ENCODE results near the gene DMXL1.

DMXL1 gene

GRCh38 chr5:119048246-119048645 lies 22.6 kb upstream of the DMXL1 start:
- TF ChIP-seq, protein P1, sequence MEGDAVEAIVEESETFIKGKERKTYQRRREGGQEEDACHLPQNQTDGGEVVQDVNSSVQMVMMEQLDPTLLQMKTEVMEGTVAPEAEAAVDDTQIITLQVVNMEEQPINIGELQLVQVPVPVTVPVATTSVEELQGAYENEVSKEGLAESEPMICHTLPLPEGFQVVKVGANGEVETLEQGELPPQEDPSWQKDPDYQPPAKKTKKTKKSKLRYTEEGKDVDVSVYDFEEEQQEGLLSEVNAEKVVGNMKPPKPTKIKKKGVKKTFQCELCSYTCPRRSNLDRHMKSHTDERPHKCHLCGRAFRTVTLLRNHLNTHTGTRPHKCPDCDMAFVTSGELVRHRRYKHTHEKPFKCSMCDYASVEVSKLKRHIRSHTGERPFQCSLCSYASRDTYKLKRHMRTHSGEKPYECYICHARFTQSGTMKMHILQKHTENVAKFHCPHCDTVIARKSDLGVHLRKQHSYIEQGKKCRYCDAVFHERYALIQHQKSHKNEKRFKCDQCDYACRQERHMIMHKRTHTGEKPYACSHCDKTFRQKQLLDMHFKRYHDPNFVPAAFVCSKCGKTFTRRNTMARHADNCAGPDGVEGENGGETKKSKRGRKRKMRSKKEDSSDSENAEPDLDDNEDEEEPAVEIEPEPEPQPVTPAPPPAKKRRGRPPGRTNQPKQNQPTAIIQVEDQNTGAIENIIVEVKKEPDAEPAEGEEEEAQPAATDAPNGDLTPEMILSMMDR (IDR thresholded peaks at IDR 0.05; ENCODE audit: insufficient read depth, low read depth, low read length, missing control alignments), result no peak
- DNase-seq (ENCODE audit: low read depth), result no peak
- H3K4me3 ChIP-seq (ENCODE audit: low read depth, low read length), result no peak overlapping the region

GRCh38 chr5:119049824-119050449 lies 20.9 kb upstream of the DMXL1 start:
- H3K4me3 ChIP-seq (ENCODE audit: low read depth, low read length), result no peak overlapping the region
- TF ChIP-seq, protein P1 (IDR thresholded peaks at IDR 0.05; ENCODE audit: insufficient read depth, low read depth, low read length, missing control alignments), result no peak
- DNase-seq (ENCODE audit: low read depth), result no peak

DNA sequence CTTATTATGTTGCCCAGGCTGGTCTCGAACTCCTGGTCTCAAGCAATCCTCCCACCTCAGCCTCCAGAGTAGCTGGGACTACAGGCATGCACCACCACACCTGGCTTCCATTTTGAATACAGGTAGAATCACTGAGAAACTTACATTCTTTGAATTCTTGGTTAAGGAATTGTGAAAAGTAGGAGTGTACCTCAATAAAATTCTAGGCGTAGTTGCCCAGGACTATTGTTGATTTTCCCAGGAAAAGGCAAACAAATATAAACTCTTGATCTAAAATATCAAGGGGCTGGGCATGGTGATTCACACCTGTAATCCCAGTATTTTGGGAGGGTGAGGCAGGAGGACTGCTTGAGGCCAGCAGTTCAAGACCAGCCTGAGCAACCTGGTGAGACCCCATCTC lies 16.8 kb upstream of the DMXL1 start:
- H3K4me3 ChIP-seq (ENCODE audit: low read depth, low read length), result no peak overlapping the region
- TF ChIP-seq, protein P1 (IDR thresholded peaks at IDR 0.05; ENCODE audit: insufficient read depth, low read depth, low read length, missing control alignments), result no peak

DNA sequence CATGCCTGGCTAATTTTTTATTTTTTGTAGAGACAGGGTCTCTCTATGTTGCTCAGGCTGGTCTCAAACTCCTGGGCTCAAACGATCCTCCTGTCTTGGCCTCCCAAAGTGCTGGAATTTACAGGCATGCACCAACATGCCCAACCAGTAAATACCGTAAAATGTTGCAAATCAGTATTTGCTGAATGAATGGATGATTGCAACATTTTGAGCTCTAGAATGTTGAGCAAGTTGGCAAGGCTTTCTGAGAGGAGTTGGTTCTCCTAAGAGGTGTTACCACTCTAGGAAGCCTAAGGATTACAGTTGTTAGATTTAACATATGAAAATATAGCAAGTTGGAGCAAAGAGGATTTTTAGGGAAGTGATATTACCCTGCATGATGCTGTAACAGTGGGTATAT lies 15.6 kb upstream of the DMXL1 start:
- TF ChIP-seq, protein P1 (IDR thresholded peaks at IDR 0.05; ENCODE audit: insufficient read depth, low read depth, low read length, missing control alignments), result no peak
- no peak overlapping the region for H3K4me3 ChIP-seq (ENCODE audit: low read depth, low read length)
- DNase-seq (ENCODE audit: low read depth), result no peak

More for the DNA sequence above, 16.8 kb upstream of the DMXL1 start:
- no peak for DNase-seq (ENCODE audit: low read depth)

DNA sequence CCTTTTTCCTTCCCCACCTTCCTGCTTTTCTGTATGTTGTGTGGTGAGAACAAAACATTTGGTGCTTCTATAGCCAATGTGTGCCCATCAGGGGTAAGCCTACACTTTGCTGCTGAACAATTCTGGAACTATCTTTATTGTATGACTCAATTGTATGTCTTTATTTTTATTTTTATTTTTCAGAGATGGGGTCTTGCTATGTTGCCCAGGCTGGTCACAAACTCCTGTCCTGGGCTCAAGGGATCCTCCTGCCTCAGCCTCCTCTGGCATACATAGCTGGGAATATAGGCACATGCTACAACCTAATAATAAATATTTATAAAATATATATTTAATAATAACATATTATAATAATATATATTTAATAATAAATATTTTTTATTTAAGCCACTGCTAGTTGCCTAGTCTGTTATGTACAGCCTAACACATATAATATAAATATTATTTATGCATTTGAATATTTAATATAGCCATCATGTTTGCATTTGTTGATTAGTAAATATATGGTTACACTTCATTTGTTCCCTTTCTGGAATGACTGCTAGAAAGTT lies 11.8 kb upstream of the DMXL1 start:
- TF ChIP-seq, protein P1 (IDR thresholded peaks at IDR 0.05; ENCODE audit: insufficient read depth, low read depth, low read length, missing control alignments), result no peak
- H3K4me3 ChIP-seq (ENCODE audit: low read depth, low read length), result no peak overlapping the region

DNA sequence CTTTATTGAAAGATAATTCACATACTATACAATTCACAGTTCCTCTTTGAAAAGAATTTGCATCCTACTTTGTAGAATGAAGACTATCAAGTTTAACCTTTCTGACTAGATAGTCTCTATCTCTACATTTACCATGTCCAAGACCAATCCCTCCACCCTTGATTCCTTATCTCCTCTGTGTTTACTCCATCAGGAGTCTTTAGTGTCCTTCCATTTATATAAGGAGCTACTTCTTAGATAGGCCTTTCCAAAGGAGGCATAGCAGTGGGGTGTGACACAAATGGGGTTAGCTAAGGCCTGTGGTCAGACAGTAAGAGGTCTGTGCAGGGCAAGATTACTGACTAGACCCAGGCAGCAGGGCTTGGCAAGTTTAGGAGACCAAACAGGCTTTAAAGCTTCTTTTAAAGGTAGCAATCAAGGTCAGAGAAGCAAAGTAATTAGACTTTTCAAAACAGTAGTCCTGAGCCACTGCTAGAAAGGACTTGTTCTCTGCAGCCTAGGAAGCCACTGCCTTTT lies 11.1 kb upstream of the DMXL1 start:
- DNase-seq (ENCODE audit: low read depth), result no peak
- H3K4me3 ChIP-seq (ENCODE audit: low read depth, low read length), result no peak overlapping the region

More for the DNA sequence above, 11.8 kb upstream of the DMXL1 start:
- no peak for DNase-seq (ENCODE audit: low read depth)

More for the DNA sequence above, 11.1 kb upstream of the DMXL1 start:
- TF ChIP-seq, protein P1 (IDR thresholded peaks at IDR 0.05; ENCODE audit: insufficient read depth, low read depth, low read length, missing control alignments), result no peak
